Activated T-helper 1 cell treated with anti-CD3 and anti-CD28 coated beads, Interleukin-12 subunit alpha, Interleukin-12 subunit beta, Interleukin-2, Interleukin-4 antibody, amounts not matched to agents 30 ng/mL and 10 ng/mL and 1 ng/mL, durations not matched to agents 14 hours and 24 hours and 36 hours (primary cell): Measurements from ENCODE around the gene CYP2B6. TPM values are rescaled to one million over a fixed set of nuclear protein-coding genes. Genes with fewer than 3 reads are reported as not detected.
"Not testable (repeated sequence)": the region's sequence is repeated elsewhere in the genome, so short reads cannot be mapped to it uniquely, and the experiment has no call there.

Experiments used
- DNase-seq: peaks from one replicate; pipeline ENCODE4 v3.0.0; 2021; ENCODE audit warnings: low spot score
- H3K27ac Mint-ChIP-seq: one replicate; pipeline ENCODE4 v1.8.0; 2021; ENCODE audit warnings: mild to moderate bottlenecking, mixed read lengths
- H3K27me3 Mint-ChIP-seq: one replicate; pipeline ENCODE4 v1.8.0; 2022; ENCODE audit warnings: mild to moderate bottlenecking, moderate library complexity, mixed read lengths; ENCODE audit not compliant: insufficient read depth
- H3K36me3 Mint-ChIP-seq: one replicate; pipeline ENCODE4 v1.8.0; 2021; ENCODE audit warnings: low read depth, mixed read lengths
- H3K4me1 Mint-ChIP-seq: one replicate; pipeline ENCODE4 v1.8.0; 2021; ENCODE audit warnings: low read depth, mixed read lengths
- H3K4me3 Mint-ChIP-seq: one replicate; pipeline ENCODE4 v1.8.0; 2021; ENCODE audit warnings: mild to moderate bottlenecking, moderate library complexity, mixed read lengths
- H3K9me3 Mint-ChIP-seq: one replicate; pipeline ENCODE4 v1.8.0; 2021; ENCODE audit warnings: mixed read lengths
- intact Hi-C: fragments of 100-400 bp; cut with micrococcal nuclease; formaldehyde crosslinking; loops from one replicate; pipeline ENCODE4 v1.15.1; 2024
- total RNA-seq: library from RNA; stranded (reverse); gene quantifications from 2 replicates; pipeline ENCODE4 v1.2.3, GENCODE V29; 2022

CYP2B6 gene
- total RNA-seq, 1 donor from 2014 or later = not detected

- no peak overlapping the region for H3K4me3 Mint-ChIP-seq
- H3K27ac Mint-ChIP-seq = no peak overlapping the region
- DNase-seq = no peak
- peaks cover 8% of the 10 kb centered on the region for H3K4me1 Mint-ChIP-seq
- H3K9me3 Mint-ChIP-seq = peaks cover 7% of the 10 kb centered on the region
- H3K36me3 Mint-ChIP-seq = no peaks in the 10 kb centered on the region
- intact Hi-C loops = no loop called here
- H3K27me3 Mint-ChIP-seq = peaks cover 22% of the 10 kb centered on the region
These were observed 36.3 kb downstream of the CYP2B6 start for GRCh38 chr19:41027273-41027967.

- Mint-ChIP-seq H3K36me3 (peaks cover 2% of the 10 kb centered on the region), H3K4me1 (peaks cover 13% of the 10 kb centered on the region), H3K9me3 (peaks cover 19% of the 10 kb centered on the region), H3K27me3 (peaks cover 21% of the 10 kb centered on the region), H3K27ac (no peak overlapping the region), H3K4me3 (no peak overlapping the region)
- DNase-seq = no peak
- intact Hi-C loops = no loop called here
These were observed 38.7 kb downstream of the CYP2B6 start for GRCh38 chr19:41029524-41030432.

- intact Hi-C loops = no loop called here
- Mint-ChIP-seq H3K27ac (no peak overlapping the region), H3K4me1 (peaks cover 13% of the 10 kb centered on the region), H3K9me3 (peaks cover 20% of the 10 kb centered on the region), H3K36me3 (peaks cover 2% of the 10 kb centered on the region), H3K27me3 (peaks cover 19% of the 10 kb centered on the region), H3K4me3 (no peak overlapping the region)
- DNase-seq = no peak
These were observed 39.6 kb downstream of the CYP2B6 start for GRCh38 chr19:41030651-41031050.

- DNase-seq = no peak
- Mint-ChIP-seq H3K9me3 (peaks cover 24% of the 10 kb centered on the region), H3K36me3 (peaks cover 2% of the 10 kb centered on the region), H3K27me3 (peaks cover 18% of the 10 kb centered on the region), H3K4me3 (no peak overlapping the region), H3K4me1 (peaks cover 13% of the 10 kb centered on the region), H3K27ac (no peak overlapping the region)
- intact Hi-C loops = no loop called here
These were observed 40.8 kb downstream of the CYP2B6 start for GRCh38 chr19:41031916-41032315.

- H3K27me3 Mint-ChIP-seq = peaks cover 21% of the 10 kb centered on the region
- H3K9me3 Mint-ChIP-seq = peaks cover 24% of the 10 kb centered on the region
- H3K27ac Mint-ChIP-seq, DNase-seq, H3K4me3 Mint-ChIP-seq, intact Hi-C loops, H3K36me3 Mint-ChIP-seq: not testable (repeated sequence)
- peaks cover 13% of the 10 kb centered on the region for H3K4me1 Mint-ChIP-seq
These were observed 42.2 kb downstream of the CYP2B6 start for GRCh38 chr19:41033324-41033723.

GRCh38 chr19:41039806-41040205, 48.7 kb downstream of the CYP2B6 start:
- Mint-ChIP-seq H3K27ac (no peak overlapping the region), H3K9me3 (peaks cover 5% of the 10 kb centered on the region), H3K36me3 (no peaks in the 10 kb centered on the region), H3K4me1 (no peaks in the 10 kb centered on the region), H3K4me3 (no peak overlapping the region), H3K27me3 (peaks cover 23% of the 10 kb centered on the region)
- intact Hi-C loops = no loop called here
- DNase-seq = no peak

GRCh38 chr19:41045095-41045494, 54.0 kb downstream of the CYP2B6 start:
- H3K36me3 Mint-ChIP-seq, intact Hi-C loops, H3K4me3 Mint-ChIP-seq, DNase-seq, H3K4me1 Mint-ChIP-seq, H3K9me3 Mint-ChIP-seq, H3K27ac Mint-ChIP-seq: not testable (repeated sequence)
- H3K27me3 Mint-ChIP-seq = peaks cover 21% of the 10 kb centered on the region

- intact Hi-C loops = no loop called here
- Mint-ChIP-seq H3K27me3 (peaks cover 22% of the 10 kb centered on the region), H3K36me3 (no peaks in the 10 kb centered on the region), H3K4me1 (no peaks in the 10 kb centered on the region), H3K4me3 (no peak overlapping the region), H3K9me3 (no peaks in the 10 kb centered on the region), H3K27ac (no peak overlapping the region)
- no peak for DNase-seq
These were observed 59.3 kb downstream of the CYP2B6 start for GRCh38 chr19:41050426-41050825.

GRCh38 chr19:41052162-41052561, 61.1 kb downstream of the CYP2B6 start:
- peaks cover 23% of the 10 kb centered on the region for H3K27me3 Mint-ChIP-seq
- H3K36me3 Mint-ChIP-seq, H3K4me1 Mint-ChIP-seq, H3K27ac Mint-ChIP-seq, DNase-seq, H3K9me3 Mint-ChIP-seq, H3K4me3 Mint-ChIP-seq, intact Hi-C loops: not testable (repeated sequence)

- intact Hi-C loops, H3K9me3 Mint-ChIP-seq, H3K4me1 Mint-ChIP-seq, DNase-seq, H3K27ac Mint-ChIP-seq, H3K36me3 Mint-ChIP-seq, H3K4me3 Mint-ChIP-seq: not testable (repeated sequence)
- H3K27me3 Mint-ChIP-seq = peaks cover 22% of the 10 kb centered on the region
These were observed 62.2 kb downstream of the CYP2B6 start for GRCh38 chr19:41053331-41053730.

GRCh38 chr19:41064974-41065569, 74.0 kb downstream of the CYP2B6 start:
- Mint-ChIP-seq H3K9me3 (no peaks in the 10 kb centered on the region), H3K27ac (no peak overlapping the region)

More at GRCh38 chr19:41064974-41065569, 74.0 kb downstream of the CYP2B6 start:
- no peaks in the 10 kb centered on the region for H3K36me3 Mint-ChIP-seq
- peaks cover 20% of the 10 kb centered on the region for H3K27me3 Mint-ChIP-seq
- intact Hi-C loops = no loop called here
- DNase-seq = no peak
- no peaks in the 10 kb centered on the region for H3K4me1 Mint-ChIP-seq
- no peak overlapping the region for H3K4me3 Mint-ChIP-seq
